ES-I3 (cell line): ENCODE results near the gene PNPO.
A peak's percentile ranks its signal among the peaks of the same experiment; 100 is the strongest.

Experiments used
- H3K36me3 ChIP-seq: 2 replicates; pipeline ENCODE4 v1.6.1; 2013; ENCODE audit warnings: mild to moderate bottlenecking, low read length, control low read depth, moderate library complexity; ENCODE audit not compliant: insufficient read depth
- H3K4me1 ChIP-seq: 2 replicates; pipeline ENCODE4 v1.6.1; 2013; ENCODE audit warnings: mild to moderate bottlenecking, control low read depth, low read length; ENCODE audit not compliant: insufficient read depth
- H3K9ac ChIP-seq: 2 replicates; pipeline ENCODE4 v1.6.1; 2013; ENCODE audit warnings: low read depth, mild to moderate bottlenecking, low read length, moderate library complexity
- H3K9me3 ChIP-seq: 2 replicates; pipeline ENCODE4 v1.6.1; 2013; ENCODE audit warnings: mild to moderate bottlenecking, low read length, moderate library complexity; ENCODE audit not compliant: control insufficient read depth, insufficient read depth

Gene PNPO

GRCh38 chr17:47967607-47968252, 26.4 kb downstream of the PNPO start:
- Histone ChIP-seq H3K4me1 (peaks cover 5% of the 10 kb centered on the region; the same call in 1 of the 2 replicates), H3K36me3 (no peaks in the 10 kb centered on the region)

GRCh38 chr17:47968836-47969235, 27.5 kb downstream of the PNPO start:
- H3K9ac ChIP-seq, result no peak overlapping the region
- 0 out of 2 replicates have a peak, but pooled peaks cover 4% of the 10 kb centered on the region for H3K36me3 ChIP-seq
- no peaks in the 10 kb centered on the region; the same call in 1 of the 2 replicates for H3K9me3 ChIP-seq
- H3K4me1 ChIP-seq, result peaks cover 5% of the 10 kb centered on the region; the same call in 1 of the 2 replicates

More at GRCh38 chr17:47967607-47968252, 26.4 kb downstream of the PNPO start:
- no peak overlapping the region for H3K9ac ChIP-seq
- no peaks in the 10 kb centered on the region; the same call in 1 of the 2 replicates for H3K9me3 ChIP-seq

- 0 out of 2 replicates have a peak, but pooled peaks cover 4% of the 10 kb centered on the region for H3K36me3 ChIP-seq
- H3K9me3 ChIP-seq, result no peaks in the 10 kb centered on the region; the same call in 1 of the 2 replicates
- peak overlapping the region; percentile 28; the same call in 1 of the 2 replicates for H3K9ac ChIP-seq
- H3K4me1 ChIP-seq, result peaks cover 5% of the 10 kb centered on the region; the same call in 1 of the 2 replicates
These were observed 28.8 kb downstream of the PNPO start for GRCh38 chr17:47969930-47970724.

- peaks cover 5% of the 10 kb centered on the region; the same call in 1 of the 2 replicates for H3K4me1 ChIP-seq
- H3K9ac ChIP-seq, result peak within 1 kb of the TSS; percentile 86
- H3K36me3 ChIP-seq, result peaks cover 9% of the 10 kb centered on the region; the same call in 1 of the 2 replicates
- H3K9me3 ChIP-seq, result no peaks in the 10 kb centered on the region; the same call in 1 of the 2 replicates
These were observed 29.5 kb downstream of the PNPO start, which contains the start of gene CDK5RAP3 for GRCh38 chr17:47970725-47971499. CDK5RAP3 (plus strand) TSS chr17:47971113; CDS start chr17:47971147, 34 bp downstream.

- Histone ChIP-seq H3K9me3 (no peaks in the 10 kb centered on the region; the same call in 1 of the 2 replicates), H3K36me3 (peaks cover 15% of the 10 kb centered on the region), H3K4me1 (peaks cover 5% of the 10 kb centered on the region; the same call in 1 of the 2 replicates), H3K9ac (no peak overlapping the region)
These were observed 32.2 kb downstream of the PNPO start for GRCh38 chr17:47973541-47973940.

GRCh38 chr17:47975189-47975822, 33.9 kb downstream of the PNPO start:
- H3K9me3 ChIP-seq, result no peaks in the 10 kb centered on the region; the same call in 1 of the 2 replicates
- H3K4me1 ChIP-seq, result peaks cover 2% of the 10 kb centered on the region; the same call in 1 of the 2 replicates
- H3K9ac ChIP-seq, result no peak overlapping the region
- peaks cover 30% of the 10 kb centered on the region for H3K36me3 ChIP-seq

- H3K9ac ChIP-seq, result no peak overlapping the region
- no peaks in the 10 kb centered on the region for H3K4me1 ChIP-seq
- H3K36me3 ChIP-seq, result peaks cover 33% of the 10 kb centered on the region
- no peaks in the 10 kb centered on the region; the same call in 1 of the 2 replicates for H3K9me3 ChIP-seq
These were observed 34.4 kb downstream of the PNPO start for GRCh38 chr17:47975823-47976205.

- Histone ChIP-seq H3K9ac (no peak overlapping the region), H3K36me3 (peaks cover 36% of the 10 kb centered on the region), H3K9me3 (no peaks in the 10 kb centered on the region), H3K4me1 (no peaks in the 10 kb centered on the region)
These were observed 37.0 kb downstream of the PNPO start for GRCh38 chr17:47978324-47978723.

GRCh38 chr17:47980541-47980940, 39.2 kb downstream of the PNPO start:
- Histone ChIP-seq H3K36me3 (peaks cover 33% of the 10 kb centered on the region), H3K9me3 (no peaks in the 10 kb centered on the region), H3K4me1 (no peaks in the 10 kb centered on the region), H3K9ac (no peak overlapping the region)

GRCh38 chr17:47981462-47981861, 40.1 kb downstream of the PNPO start:
- H3K4me1 ChIP-seq, result 0 out of 2 replicates have a peak, but pooled peaks cover under 1% of the 10 kb centered on the region
- H3K36me3 ChIP-seq, result peaks cover 30% of the 10 kb centered on the region
- H3K9ac ChIP-seq, result no peak overlapping the region
- H3K9me3 ChIP-seq, result no peaks in the 10 kb centered on the region

- Histone ChIP-seq H3K36me3 (peaks cover 30% of the 10 kb centered on the region), H3K9ac (no peak overlapping the region), H3K4me1 (peaks cover 7% of the 10 kb centered on the region), H3K9me3 (no peaks in the 10 kb centered on the region)
These were observed 40.8 kb downstream of the PNPO start for GRCh38 chr17:47982091-47982617.

- Histone ChIP-seq H3K9ac (no peak overlapping the region), H3K4me1 (peaks cover 14% of the 10 kb centered on the region), H3K36me3 (peaks cover 25% of the 10 kb centered on the region), H3K9me3 (no peaks in the 10 kb centered on the region)
These were observed 41.4 kb downstream of the PNPO start for GRCh38 chr17:47982645-47983390.
